Right atrium auricular region (tissue), 2 donors: Measurements from ENCODE around the gene VPS51. TPM values are rescaled to one million over a fixed set of nuclear protein-coding genes. Genes with fewer than 3 reads are reported as not detected.

Source experiments
- DNase-seq: peaks from one replicate; pipeline ENCODE4 v3.0.0-alpha.2; 2019; ENCODE audit warnings: low spot score
- H3K27ac ChIP-seq, 2 donors: fragments of 200-600 bp; sonication (generic); 1 replicate in 1 of 2; 2 replicates in 1 of 2; pipeline ENCODE4 v1.5.1; 2016 to 2019
- H3K27me3 ChIP-seq, 2 donors: fragments of 200-600 bp; sonication (generic); one replicate each; pipeline versions ENCODE4 v1.5.1 to v1.6.0; 2017 to 2019
- H3K36me3 ChIP-seq: fragments of 200-600 bp; sonication (generic); one replicate; pipeline ENCODE4 v1.5.1; 2016
- H3K4me1 ChIP-seq, 2 donors: fragments of 200-600 bp; sonication (generic); one replicate each; pipeline versions ENCODE4 v1.5.1 to v1.6.0; 2017 to 2019
- H3K4me3 ChIP-seq, 2 donors: fragments of 200-600 bp; sonication (generic); 1 replicate in 1 of 2; 2 replicates in 1 of 2; pipeline ENCODE4 v1.5.1; 2017 to 2019; ENCODE audit warnings: mild to moderate bottlenecking in 1 of 2, moderate library complexity in 1 of 2
- H3K9me3 ChIP-seq, 2 donors: fragments of 200-600 bp; sonication (generic); one replicate each; pipeline ENCODE4 v1.5.1; 2019
- total RNA-seq, 2 donors: library from RNA; depleted of rRNA; stranded (reverse); fragments of >200 nt; gene quantifications; one replicate each; pipeline ENCODE4 v1.1.0, GENCODE V29; 2016
- TF ChIP-seq, protein P1 (sequence below), 2 donors: fragments of 200-600 bp; sonication (generic); IDR thresholded peaks; one replicate each; pipeline ENCODE4 v1.5.1; 2019; ENCODE audit warnings: antibody characterized with exemption in 2 of 2

Gene VPS51
- total RNA-seq, 2 donors from 2014 or later: 98.5 to 147 TPM

GRCh38 chr11:65152122-65152521 is 56.1 kb downstream of the VPS51 start:
- Histone ChIP-seq H3K4me3 (no peak overlapping the region), H3K27me3 (no peaks in the 10 kb centered on the region), H3K27ac (no peak overlapping the region), H3K9me3 (no peaks in the 10 kb centered on the region), H3K4me1 (peaks cover 0 to 20% of the 10 kb centered on the region in 2 donors), H3K36me3 (no peaks in the 10 kb centered on the region)
- no peak for DNase-seq
- TF ChIP-seq, protein P1, sequence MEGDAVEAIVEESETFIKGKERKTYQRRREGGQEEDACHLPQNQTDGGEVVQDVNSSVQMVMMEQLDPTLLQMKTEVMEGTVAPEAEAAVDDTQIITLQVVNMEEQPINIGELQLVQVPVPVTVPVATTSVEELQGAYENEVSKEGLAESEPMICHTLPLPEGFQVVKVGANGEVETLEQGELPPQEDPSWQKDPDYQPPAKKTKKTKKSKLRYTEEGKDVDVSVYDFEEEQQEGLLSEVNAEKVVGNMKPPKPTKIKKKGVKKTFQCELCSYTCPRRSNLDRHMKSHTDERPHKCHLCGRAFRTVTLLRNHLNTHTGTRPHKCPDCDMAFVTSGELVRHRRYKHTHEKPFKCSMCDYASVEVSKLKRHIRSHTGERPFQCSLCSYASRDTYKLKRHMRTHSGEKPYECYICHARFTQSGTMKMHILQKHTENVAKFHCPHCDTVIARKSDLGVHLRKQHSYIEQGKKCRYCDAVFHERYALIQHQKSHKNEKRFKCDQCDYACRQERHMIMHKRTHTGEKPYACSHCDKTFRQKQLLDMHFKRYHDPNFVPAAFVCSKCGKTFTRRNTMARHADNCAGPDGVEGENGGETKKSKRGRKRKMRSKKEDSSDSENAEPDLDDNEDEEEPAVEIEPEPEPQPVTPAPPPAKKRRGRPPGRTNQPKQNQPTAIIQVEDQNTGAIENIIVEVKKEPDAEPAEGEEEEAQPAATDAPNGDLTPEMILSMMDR (IDR thresholded peaks at IDR 0.05): no peak

DNA sequence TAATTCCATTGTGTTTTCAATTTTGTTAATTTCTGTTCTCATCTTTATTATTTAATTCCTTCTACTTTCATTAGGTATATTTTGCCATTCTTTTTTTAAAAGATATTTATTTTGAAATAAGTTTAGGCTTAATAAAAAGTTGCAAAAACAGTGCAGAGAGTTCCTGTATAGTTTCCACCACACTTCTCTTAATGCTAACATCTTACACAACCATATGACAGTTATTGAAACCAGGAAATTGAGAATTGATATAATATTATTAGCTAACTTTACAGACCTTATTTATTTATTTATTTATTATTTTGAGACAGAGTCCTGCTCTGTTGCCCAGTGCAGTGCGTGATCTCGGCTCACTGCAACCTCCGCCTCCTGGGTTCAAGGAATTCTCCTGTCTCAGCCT is 60.2 kb downstream of the VPS51 start:
- no peaks in the 10 kb centered on the region for H3K9me3 ChIP-seq
- TF ChIP-seq, protein P1 (IDR thresholded peaks at IDR 0.05): no peak
- no peak overlapping the region for H3K4me3 ChIP-seq
- H3K36me3 ChIP-seq: no peaks in the 10 kb centered on the region
- peaks cover 0 to 6% of the 10 kb centered on the region in 2 donors for H3K4me1 ChIP-seq
- H3K27ac ChIP-seq: no peak overlapping the region
- H3K27me3 ChIP-seq: no peaks in the 10 kb centered on the region
- DNase-seq: no peak

GRCh38 chr11:65156926-65157325 is 60.9 kb downstream of the VPS51 start:
- H3K27me3 ChIP-seq: no peaks in the 10 kb centered on the region
- H3K4me1 ChIP-seq: no peaks in the 10 kb centered on the region
- TF ChIP-seq, protein P1 (IDR thresholded peaks at IDR 0.05): no peak
- no peak for DNase-seq
- H3K4me3 ChIP-seq: no peak overlapping the region
- H3K27ac ChIP-seq: no peak overlapping the region
- H3K36me3 ChIP-seq: no peaks in the 10 kb centered on the region
- H3K9me3 ChIP-seq: no peaks in the 10 kb centered on the region

DNA sequence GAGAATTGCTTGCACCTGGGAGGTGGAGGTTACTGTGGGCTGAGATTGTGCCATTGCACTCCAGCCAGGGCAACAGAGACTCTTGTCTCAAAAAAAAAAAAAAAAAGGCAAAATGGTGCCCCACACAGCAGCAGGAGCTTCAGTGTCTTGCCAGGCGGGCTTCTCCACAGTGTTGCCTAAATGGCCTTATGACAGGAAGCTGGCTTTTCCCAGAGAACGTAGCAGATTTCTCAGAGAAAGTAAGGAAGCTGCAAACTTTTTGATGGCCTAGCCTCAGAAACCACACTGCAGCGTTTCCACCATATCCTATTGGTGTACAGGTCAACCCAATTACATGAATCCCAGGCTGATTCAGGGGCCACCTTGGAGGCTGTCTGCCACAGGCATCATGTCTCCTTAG is 61.3 kb downstream of the VPS51 start:
- Histone ChIP-seq H3K36me3 (no peaks in the 10 kb centered on the region), H3K27ac (no peak overlapping the region), H3K9me3 (no peaks in the 10 kb centered on the region), H3K4me1 (no peaks in the 10 kb centered on the region), H3K4me3 (no peak overlapping the region), H3K27me3 (no peaks in the 10 kb centered on the region)
- DNase-seq: no peak
- TF ChIP-seq, protein P1 (IDR thresholded peaks at IDR 0.05): no peak

- Histone ChIP-seq H3K4me3 (no peak overlapping the region), H3K9me3 (no peaks in the 10 kb centered on the region), H3K27ac (no peak overlapping the region), H3K27me3 (no peaks in the 10 kb centered on the region), H3K36me3 (no peaks in the 10 kb centered on the region), H3K4me1 (no peaks in the 10 kb centered on the region)
- no peak for DNase-seq
- TF ChIP-seq, protein P1 (IDR thresholded peaks at IDR 0.05): no peak
These were observed 63.0 kb downstream of the VPS51 start for GRCh38 chr11:65159012-65159411.

DNA sequence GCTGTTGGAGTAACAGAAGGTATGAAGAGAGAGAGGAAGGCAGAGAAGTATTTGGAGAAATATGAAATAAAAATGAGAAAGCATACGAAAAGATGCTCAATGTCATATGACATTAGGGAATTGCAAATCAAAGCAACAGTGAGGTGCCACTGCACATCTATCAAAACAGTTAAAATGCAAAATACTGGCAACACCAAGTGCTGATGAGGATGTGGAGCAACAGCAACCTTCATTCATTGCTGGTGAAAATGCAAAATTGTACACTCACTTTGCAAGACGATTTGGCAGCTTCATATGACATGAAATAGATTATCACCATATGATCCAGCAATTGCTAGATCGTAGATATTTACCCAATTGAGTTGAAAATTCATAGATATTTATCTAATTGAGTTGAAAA is 64.6 kb downstream of the VPS51 start:
- Histone ChIP-seq H3K36me3 (no peaks in the 10 kb centered on the region), H3K27ac (no peak overlapping the region), H3K4me3 (no peak overlapping the region), H3K9me3 (no peaks in the 10 kb centered on the region), H3K27me3 (no peaks in the 10 kb centered on the region), H3K4me1 (no peaks in the 10 kb centered on the region)
- DNase-seq: no peak
- TF ChIP-seq, protein P1 (IDR thresholded peaks at IDR 0.05): no peak
